NOMO-1 treated with dmso at 0.1 percent for 144 hours (cell line): ENCODE data around the gene MAEA.

Source experiments
- DNase-seq: peaks from one replicate; lab custom pipeline; 2025; ENCODE audit not compliant: unreplicated experiment; lab: John Stamatoyannopoulos, UW

MAEA gene

DNA sequence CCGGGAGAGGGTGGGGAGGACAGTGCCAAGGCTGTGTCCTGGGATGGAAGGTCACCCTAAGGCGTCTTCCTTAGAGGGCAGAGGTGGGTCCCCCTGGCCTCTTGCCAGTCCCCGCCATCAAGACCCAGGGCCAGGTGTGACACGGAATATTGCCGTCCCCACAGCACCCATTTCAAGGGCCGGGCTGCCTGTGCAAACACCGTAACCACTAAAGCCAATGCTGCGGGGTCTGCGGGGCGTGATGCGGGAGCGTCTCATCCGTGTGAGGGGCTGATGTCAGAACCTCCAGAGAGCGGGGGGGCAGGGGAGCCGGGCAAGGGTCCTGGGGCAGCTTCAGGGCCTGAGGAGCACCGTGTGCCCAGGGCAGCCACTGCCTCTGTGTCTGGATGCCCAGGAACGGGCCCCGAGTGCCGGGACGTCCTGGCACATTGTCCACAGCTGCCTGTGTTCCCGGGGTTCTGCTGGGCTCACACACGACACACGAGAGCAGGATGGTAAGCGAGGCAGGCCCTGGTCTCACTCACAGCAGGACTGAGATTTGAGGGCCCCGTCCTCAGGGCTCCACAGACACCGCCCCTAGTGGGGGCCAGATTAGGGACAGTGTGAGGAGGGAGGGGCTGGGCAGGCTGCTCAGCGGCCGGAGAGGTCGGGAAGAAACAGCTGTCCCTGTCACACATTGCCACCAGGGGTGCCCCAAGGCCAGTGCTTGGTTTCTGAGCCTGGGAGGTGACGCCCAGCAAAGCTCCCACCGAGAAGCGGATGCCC, 87.3 kb downstream of the MAEA start:
- no peak for DNase-seq

DNA sequence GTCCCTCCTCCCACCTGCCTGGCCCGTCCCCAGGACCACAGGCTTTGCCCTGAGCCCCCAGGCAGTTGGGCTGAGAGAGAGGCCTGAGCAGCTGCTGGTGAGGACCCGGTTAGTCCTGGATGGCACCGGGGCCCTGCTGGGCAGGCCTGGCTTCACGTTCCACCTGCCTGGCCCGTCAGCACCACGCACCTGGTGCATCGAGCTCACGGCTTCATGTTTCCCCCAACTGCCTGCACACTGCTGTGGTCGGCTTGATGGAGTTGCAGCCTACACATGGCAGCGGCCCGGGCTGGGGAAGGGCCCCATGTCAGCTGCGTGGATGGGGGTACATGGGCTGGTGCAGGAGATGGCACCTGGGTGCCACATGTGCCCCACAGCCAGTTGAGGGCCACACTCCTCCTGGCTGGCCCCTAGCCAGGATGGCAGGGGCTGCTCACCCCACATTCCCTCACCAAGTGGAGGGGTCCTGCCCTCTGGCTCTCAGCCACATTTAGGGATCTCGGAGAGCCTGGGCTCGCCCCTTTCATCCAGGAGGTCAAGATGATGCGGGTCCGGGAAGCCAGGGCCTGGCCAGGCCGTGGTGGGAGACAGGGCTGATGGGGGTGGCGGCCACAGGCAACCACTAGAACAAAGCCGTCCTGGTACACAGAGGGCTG, 88.0 kb downstream of the MAEA start:
- DNase-seq: no peak

DNA sequence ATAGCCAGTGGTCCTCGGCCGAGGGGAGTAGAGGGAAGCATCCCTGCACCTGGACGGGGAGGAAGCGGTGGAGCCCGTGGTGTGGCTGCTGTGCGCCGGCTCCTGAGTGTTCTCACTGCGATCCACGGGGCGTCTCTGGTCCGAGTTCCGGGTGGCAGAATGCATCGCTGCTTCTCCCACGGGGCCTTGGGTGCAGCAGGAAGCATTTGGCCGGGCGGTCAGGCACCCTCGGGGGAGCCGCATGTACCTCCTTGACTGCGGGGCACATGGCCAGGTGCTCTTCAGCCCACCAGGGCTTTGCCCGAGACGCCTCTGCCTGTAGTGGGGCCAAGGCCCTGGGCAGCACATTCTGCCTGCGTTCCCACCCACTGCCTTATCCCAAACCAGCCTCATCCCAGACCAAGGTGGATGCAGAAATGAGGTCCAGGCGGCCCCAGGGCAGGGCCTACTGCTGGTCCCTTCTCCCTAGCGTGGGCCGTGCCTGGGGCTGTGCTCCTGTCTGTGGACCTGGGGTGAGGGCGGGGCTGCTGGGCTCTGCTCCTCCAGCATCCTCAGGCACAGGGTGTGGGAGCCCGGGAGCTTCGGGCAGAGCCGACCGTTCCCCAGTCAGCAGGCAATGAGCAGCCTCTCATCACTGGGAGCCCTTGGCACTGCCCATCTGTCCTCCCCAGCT, 89.0 kb downstream of the MAEA start:
- DNase-seq: no peak

DNA sequence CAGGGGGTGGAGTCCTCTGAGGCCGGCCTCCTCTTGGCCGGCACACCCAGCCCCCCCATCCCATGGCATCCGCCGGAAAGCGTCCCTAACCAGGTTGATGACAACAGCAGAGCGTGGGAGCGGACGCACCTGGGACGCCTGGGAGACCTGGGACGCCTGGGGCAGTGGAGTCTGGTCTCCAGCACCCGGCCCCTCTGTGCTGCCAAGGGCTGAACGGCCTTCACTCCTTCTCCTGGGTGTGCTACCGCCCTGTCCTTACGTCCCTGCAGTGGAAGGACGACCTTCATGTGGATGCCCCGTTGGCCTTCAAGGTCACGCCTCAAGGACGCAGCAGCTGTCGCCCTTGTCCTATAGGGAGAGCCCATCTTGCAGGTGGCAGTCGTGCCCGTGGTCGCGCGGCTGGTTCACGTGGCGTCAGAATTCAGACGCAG, 89.7 kb downstream of the MAEA start:
- no peak for DNase-seq

DNA sequence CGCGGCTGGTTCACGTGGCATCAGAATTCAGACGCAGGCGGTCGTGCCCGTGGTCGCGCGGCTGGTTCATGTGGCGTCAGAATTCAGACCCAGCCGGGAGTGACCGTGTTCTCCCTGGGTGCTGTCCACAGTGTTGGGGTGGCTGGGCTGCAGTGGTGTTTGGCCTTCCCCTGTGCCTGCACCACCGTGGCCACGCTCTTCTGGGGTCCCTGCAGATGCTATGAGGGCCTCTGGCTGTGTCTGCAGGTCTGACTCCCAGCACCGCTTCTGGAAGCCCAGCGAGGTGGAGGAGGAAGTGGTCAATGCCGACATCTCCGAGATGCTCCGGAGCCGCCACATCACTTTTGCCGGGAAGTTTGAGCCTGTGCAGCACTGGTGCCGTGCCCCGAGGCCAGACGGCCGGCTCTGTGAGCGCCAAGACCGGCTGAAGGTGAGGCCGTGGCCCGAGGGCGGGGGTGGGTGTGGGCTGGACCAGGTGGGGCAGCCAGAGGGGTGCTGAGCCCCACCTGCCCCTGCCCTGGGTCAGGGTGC, 90.2 kb downstream of the MAEA start:
- DNase-seq: no peak

DNA sequence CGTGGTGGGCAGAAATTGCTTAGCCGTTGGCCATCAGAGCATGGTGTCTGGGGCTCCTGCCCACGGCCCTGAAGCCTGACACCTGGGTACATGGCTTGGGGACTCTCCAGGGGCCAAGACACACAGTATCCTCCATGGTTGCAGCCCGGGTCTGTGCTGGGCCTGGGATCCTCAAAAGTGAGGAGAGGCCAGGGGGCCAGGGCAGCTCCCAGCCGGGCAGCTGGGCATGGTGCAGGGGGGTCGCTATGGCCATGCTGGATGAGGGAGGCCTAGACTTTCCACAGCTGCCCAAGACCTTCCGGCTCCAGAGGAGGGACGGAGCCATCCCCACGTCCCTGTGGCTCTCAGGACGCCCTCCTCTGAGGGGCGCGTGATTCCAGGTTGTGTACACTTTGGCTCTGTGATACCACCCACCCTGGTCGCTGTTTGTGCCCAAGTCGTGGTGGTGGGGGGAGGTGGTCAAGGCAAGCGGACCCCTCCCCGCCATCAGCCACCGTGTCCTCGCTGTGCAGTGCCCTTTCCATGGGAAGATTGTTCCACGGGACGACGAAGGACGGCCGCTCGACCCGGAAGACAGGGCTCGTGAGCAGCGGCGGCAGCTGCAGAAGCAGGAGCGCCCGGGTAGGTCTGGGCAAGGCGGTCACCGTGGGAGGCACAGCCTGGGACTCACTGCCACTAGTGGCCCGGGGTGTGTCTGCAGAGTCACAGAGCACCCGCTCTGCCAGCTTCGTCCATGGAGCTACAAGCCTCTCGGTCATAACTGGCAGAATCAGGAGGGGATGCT, 90.9 kb downstream of the MAEA start:
- DNase-seq: no peak

DNA sequence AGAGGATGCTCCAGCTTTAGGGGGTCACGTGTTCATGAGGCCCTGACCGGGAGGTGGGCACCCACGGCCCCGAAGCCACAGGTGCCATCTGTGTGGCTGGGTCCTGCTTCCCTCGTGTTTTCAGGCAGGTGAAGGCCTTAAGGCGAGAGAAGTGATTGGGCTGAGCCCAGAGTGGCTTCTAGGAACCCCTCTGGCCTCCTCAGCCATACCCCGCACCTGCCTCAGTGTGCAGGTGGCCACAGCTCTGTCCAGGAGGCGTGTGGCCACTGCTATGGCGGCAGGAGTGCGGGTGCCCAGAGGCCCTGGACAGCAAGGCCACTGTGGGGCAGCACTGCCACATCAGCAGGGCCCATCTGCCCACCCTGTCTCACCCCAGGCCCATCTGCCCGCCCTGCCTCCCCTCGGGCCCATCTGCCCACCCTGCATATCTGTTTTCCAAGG, 91.5 kb downstream of the MAEA start:
- no peak for DNase-seq

DNA sequence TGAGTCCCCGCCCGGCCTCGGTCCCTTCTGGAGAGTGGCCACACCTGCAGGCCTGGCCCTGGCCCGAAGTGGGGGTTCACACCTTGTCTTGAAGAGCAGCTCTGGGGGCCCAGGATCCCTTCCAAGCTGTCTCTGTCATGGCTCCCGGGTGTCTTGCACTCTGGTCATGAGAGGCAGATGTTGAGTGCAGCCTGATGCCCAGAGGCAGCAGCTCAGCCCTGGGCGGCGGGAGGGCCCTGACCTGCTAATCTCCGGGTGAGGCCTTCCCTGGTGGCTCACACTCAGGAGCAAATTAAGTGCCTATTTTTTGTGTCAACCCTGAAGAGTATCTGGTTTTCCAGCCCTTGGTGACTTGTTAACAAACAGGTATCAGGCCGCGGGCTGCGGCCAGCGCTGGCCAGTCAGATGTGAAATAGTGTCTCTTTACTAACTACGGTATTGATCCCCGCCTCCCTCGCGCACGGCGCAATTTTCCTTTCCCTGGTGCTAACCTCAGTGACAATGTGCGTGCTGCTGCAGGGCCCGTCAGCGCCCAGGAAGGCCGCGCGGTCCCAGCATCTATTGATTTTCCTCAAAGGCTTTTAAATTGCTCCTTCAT, 92.4 kb downstream of the MAEA start:
- no peak for DNase-seq

DNA sequence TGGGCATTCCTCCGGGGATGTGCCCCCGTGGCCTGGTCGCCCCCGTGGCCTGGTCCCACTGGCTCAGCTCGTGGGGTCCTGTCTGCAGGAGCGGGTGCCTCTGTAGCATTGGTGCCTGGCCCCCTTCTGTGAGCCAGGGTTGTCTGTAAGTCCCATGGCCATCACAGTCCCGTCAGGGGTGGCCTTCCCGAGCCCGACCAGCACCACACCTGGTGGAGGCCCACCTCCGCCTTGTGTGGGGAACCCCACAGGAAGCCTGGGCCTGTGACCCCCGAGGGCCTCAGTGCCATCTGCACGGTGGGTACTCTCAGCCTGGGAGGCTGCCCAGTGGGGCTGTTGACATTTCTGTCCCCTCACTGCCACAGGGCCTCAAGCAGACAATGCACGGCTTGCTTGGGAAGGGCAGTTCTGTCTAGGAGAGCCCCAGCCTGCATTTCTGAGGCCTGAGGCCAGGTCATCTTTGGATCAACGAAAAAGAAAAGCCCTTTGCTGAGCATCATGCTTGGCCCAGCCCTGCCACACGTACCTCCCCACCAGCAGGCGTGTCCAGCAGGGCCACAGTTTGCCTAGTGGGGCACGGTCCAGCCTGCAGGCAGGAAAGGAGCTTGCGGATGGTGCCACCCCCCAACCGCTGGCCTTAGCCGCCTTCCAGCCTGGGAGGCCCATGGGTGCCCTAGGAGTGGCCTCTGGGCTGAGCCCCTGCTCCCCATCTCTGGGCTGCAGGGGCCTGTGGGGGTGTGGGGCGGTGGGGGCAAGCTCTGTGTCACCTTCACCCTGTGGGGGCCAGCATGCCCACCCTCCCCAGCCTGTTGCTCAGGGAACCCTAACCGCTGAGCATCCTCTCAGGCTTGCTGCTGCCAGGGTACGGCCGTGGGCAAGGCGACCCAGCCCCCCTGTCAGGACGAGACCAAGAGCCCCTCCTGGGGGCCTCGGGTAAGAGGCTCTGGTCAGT, 93.4 kb downstream of the MAEA start:
- no peak for DNase-seq

DNA sequence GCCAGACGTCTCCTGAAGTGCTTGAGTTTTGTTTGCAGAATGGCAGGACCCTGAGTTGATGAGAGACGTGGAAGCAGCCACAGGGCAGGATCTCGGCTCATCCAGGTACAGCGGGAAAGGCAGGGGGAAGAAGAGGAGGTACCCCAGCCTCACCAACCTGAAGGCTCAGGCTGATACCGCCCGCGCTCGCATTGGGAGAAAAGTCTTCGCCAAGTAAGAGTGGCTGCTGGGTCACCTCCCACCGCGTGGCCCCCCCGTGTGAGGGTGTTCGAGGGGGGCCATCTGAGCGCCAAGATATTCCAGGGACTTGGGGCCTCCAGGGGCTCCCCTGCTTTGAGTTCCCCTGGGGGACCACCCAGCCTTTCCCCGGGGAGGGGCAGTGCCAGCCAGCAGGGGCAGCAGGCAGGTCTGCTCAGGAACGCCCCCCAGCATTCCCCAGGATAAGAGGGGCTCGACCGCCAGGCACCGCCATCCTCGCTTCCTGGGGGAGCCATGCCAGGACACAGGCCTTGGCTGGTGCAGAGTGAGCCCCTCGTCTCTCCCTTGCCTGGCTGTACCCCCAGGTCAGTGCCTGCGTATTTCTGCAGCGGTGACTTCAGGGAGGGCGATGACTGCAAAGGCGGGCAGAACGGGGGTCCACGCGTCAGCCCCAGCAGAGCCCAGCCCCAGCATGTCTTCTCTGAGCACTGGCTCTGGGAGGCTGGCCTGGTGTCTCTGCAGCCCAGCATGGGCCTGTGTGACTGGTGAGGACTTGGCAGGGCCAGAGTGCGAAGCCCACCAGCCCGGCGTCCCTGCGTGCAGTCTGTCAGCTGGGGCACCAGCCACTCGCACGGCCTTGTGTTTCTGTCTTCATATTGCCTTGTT, 94.3 kb downstream of the MAEA start:
- no peak for DNase-seq

DNA sequence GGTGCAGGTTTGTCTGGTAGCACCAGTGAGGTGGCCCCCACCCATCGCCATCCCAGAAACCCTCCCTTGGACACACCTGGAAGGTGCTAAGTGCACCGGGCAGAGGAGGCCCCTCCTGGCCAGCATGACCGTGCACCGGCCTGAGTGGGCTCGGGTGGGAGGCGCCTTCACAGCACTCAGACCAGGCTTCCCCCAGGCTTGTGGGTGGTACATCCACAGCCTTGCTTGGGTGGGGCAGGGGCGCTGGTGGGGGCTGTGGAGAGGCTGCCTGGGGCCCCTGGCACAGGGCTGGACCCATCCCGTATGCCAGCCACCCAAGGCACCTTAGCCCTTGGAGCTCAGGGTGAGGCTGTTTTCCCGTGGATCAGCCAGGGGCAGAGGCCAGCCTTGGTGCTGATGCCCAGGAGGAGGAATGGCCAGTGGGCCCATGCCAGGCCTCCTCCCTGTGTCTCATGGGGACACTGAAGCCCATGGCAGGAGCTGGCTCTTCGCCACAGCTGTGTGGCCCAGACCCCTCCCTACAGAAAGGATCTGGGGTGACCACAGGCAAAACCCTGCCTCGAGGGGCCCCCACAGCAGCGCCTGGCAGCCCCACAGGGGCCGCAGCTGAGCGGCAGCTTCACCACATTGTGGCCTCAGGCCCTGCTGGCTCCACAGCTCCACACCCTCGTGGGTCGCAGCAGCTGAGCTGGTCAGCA, 95.1 kb downstream of the MAEA start:
- no peak for DNase-seq

DNA sequence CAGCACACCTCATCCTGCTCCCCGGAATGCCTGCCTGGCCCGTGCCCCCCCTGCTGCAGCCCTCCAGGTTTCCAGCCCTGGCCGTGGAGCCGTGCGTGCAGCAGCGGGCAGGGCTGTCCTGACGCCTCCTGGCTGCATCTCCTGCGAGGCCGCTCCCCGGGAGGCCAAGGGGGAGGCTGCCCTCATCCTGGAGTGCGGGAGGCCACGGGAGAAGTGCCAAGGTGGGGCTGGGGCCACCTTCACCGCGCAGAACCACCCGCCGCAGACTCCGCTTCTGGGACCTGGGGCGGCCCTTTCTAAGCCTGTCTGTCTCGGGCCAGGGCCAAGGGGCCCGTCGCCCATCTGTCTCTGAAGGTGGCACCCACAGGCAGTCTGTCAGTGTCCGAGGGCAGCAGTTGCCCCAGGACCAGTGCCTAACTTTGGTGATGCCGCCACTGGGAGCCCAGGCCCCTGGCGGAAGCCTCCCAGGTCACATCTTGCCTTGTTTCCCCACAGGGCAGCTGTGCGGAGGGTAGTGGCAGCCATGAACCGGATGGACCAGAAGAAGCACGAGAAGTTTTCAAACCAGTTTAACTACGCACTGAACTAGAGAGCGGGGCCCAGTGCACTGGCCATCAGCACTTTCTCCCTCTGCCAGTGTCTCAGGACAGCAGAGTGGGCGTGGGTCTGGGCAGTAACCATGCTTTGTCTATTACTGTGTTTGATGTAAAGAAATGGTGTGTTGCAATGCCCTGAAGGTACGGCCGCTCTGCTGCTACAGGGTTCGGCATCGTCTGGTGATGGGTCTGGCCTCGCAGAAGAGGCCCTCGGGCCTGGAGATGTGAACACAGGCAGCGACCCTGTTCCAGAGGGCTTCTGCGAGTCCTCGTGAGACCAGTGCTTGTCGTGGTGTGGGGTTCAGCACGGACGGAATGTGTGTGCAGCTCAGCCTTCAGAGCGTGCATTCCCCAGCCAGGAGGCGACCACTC, 96.0 kb downstream of the MAEA start:
- DNase-seq: no peak
